Fibroblast of lung (primary cell): ENCODE results near the gene WWC2. TPM values are rescaled to one million over a fixed set of nuclear protein-coding genes. Genes with fewer than 3 reads are reported as not detected.

ENCODE experiments used
- DNase-seq, 2 donors: peaks; one replicate each; pipeline versions ENCODE4 v3.0.0 to v3.0.0-alpha.2; 2010; ENCODE audit warnings: low read depth in 2 of 2
- H2AFZ ChIP-seq: 2 replicates; pipeline ENCODE4 v1.5.1; 2012; ENCODE audit warnings: low read length, control low read depth, inconsistent platforms
- H3K27ac ChIP-seq: 2 replicates; pipeline ENCODE4 v1.5.1; 2011; ENCODE audit warnings: low read length, control low read depth; ENCODE audit not compliant: insufficient read depth
- H3K27me3 ChIP-seq: 2 replicates; pipeline ENCODE4 v1.5.1; 2011; ENCODE audit warnings: mild to moderate bottlenecking, low read length; ENCODE audit not compliant: control insufficient read depth, insufficient read depth
- H3K36me3 ChIP-seq: 2 replicates; pipeline ENCODE4 v1.5.1; 2011; ENCODE audit warnings: low read length; ENCODE audit not compliant: control insufficient read depth, insufficient read depth
- H3K4me1 ChIP-seq: 2 replicates; pipeline ENCODE4 v1.5.1; 2011; ENCODE audit warnings: low read length; ENCODE audit not compliant: control insufficient read depth, insufficient read depth; ENCODE audit errors: extremely low read depth
- H3K4me2 ChIP-seq: 2 replicates; pipeline ENCODE4 v1.5.1; 2011; ENCODE audit warnings: low read length, control low read depth; ENCODE audit not compliant: insufficient read depth; ENCODE audit errors: extremely low read depth
- H3K4me3 ChIP-seq, 4 experiments: fragments of 200-600 bp in 1 of 4; sonication (generic) in 1 of 4; replicated peaks in 1 of 4; 2 replicates each; pipeline ENCODE4 v1.5.1; 2011 to 2016; ENCODE audit warnings: low read length in 4 of 4, low read depth in 3 of 4, mild to moderate bottlenecking in 3 of 4, control low read depth in 2 of 4, inconsistent platforms in 1 of 4, mixed read lengths in 1 of 4; ENCODE audit not compliant: insufficient read depth in 1 of 4; ENCODE audit errors: control extremely low read depth in 1 of 4
- H3K79me2 ChIP-seq: 2 replicates; pipeline ENCODE4 v1.5.1; 2012; ENCODE audit warnings: mild to moderate bottlenecking, low read length, inconsistent platforms; ENCODE audit not compliant: control insufficient read depth, insufficient read depth
- H3K9ac ChIP-seq: 2 replicates; pipeline ENCODE4 v1.5.1; 2011; ENCODE audit warnings: mild to moderate bottlenecking, low read length, control low read depth; ENCODE audit not compliant: insufficient read depth
- H3K9me3 ChIP-seq: 2 replicates; pipeline ENCODE4 v1.5.1; 2012; ENCODE audit warnings: low read depth, low read length; ENCODE audit not compliant: control insufficient read depth, insufficient read depth
- H4K20me1 ChIP-seq: 2 replicates; pipeline ENCODE4 v1.5.1; 2011; ENCODE audit warnings: low read length; ENCODE audit not compliant: control insufficient read depth, insufficient read depth; ENCODE audit errors: extremely low read depth
- CTCF ChIP-seq, 2 donors: IDR thresholded peaks in 1 of 2; conservative IDR thresholded peaks in 1 of 2; 1 replicate in 1 of 2; 2 replicates in 1 of 2; pipeline ENCODE4 v1.5.1; 2011 to 2012; ENCODE audit warnings: low read length in 2 of 2, control low read depth in 1 of 2, inconsistent platforms in 1 of 2, low read depth in 1 of 2, mild to moderate bottlenecking in 1 of 2
- EZH2 ChIP-seq: IDR thresholded peaks from 2 replicates; pipeline ENCODE4 v1.5.1; 2012; ENCODE audit warnings: low read length, control low read depth, mild to moderate bottlenecking; ENCODE audit errors: missing control alignments
- polyA plus RNA-seq, 2 donors: library from polyadenylated mRNA; depleted of rRNA in 1 of 2; stranded (reverse) in 1 of 2; unstranded in 1 of 2; fragments of >200 nt; gene quantifications; 2 replicates each; pipeline ENCODE4 v1.2.1, GENCODE V29; 2011 to 2012; ENCODE audit warnings: missing spikeins in 1 of 2
- total RNA-seq: library from RNA; depleted of rRNA; stranded (reverse); fragments of >200 nt; gene quantifications from 2 replicates; pipeline ENCODE4 v1.2.1, GENCODE V29; 2014

Gene WWC2
- total and polyA plus RNA-seq, 2 donors (not counting 1 experiment from before 2014, with no cell fraction given), result 31.6 to 34.0 TPM

GRCh38 chr4:183256343-183256742, 157.3 kb downstream of the WWC2 start:
- Histone ChIP-seq H2AFZ (no peak overlapping the region), H3K4me3 (peak overlapping the region in 1 of 4 experiments; percentile 1), H4K20me1 (no peaks in the 10 kb centered on the region), H3K27ac (peak overlapping the region; percentile 35), H3K9ac (no peak overlapping the region), H3K4me1 (peaks cover 2% of the 10 kb centered on the region), H3K36me3 (peaks cover 6% of the 10 kb centered on the region), H3K9me3 (no peaks in the 10 kb centered on the region), H3K79me2 (no peaks in the 10 kb centered on the region), H3K4me2 (no peak overlapping the region), H3K27me3 (no peaks in the 10 kb centered on the region)
- DNase-seq, result peak in 1 of 2 donors; percentile 8
- TF ChIP-seq EZH2 (no peak), CTCF (conservative IDR thresholded peaks at IDR 0.05 in 1 of 2, IDR thresholded peaks at IDR 0.05 in 1 of 2; ENCODE audit: low read depth in 1 of 2, low read length in 2 of 2) (no peak)

GRCh38 chr4:183256756-183257385, 157.8 kb downstream of the WWC2 start:
- H3K4me3 ChIP-seq, result no peak overlapping the region
- H4K20me1 ChIP-seq, result no peaks in the 10 kb centered on the region
- no peak overlapping the region for H2AFZ ChIP-seq
- H3K9me3 ChIP-seq, result no peaks in the 10 kb centered on the region
- TF ChIP-seq CTCF (conservative IDR thresholded peaks at IDR 0.05 in 1 of 2, IDR thresholded peaks at IDR 0.05 in 1 of 2; ENCODE audit: low read depth in 1 of 2, low read length in 2 of 2) (peak; percentile 67 to 75), EZH2 (no peak)
- H3K4me2 ChIP-seq, result no peak overlapping the region
- peaks cover 2% of the 10 kb centered on the region for H3K4me1 ChIP-seq
- no peak overlapping the region for H3K27ac ChIP-seq
- peaks cover 6% of the 10 kb centered on the region for H3K36me3 ChIP-seq
- peak; percentile 37 to 59 for DNase-seq
- no peaks in the 10 kb centered on the region for H3K79me2 ChIP-seq
- H3K27me3 ChIP-seq, result no peaks in the 10 kb centered on the region
- H3K9ac ChIP-seq, result no peak overlapping the region

GRCh38 chr4:183257808-183258207, 158.8 kb downstream of the WWC2 start:
- Histone ChIP-seq H3K4me3 (no peak overlapping the region), H3K36me3 (peaks cover 6% of the 10 kb centered on the region), H3K27me3 (no peaks in the 10 kb centered on the region), H3K4me1 (peaks cover 4% of the 10 kb centered on the region), H3K79me2 (no peaks in the 10 kb centered on the region), H2AFZ (no peak overlapping the region), H3K9me3 (no peaks in the 10 kb centered on the region), H3K4me2 (no peak overlapping the region), H4K20me1 (no peaks in the 10 kb centered on the region), H3K9ac (no peak overlapping the region), H3K27ac (no peak overlapping the region)
- no peak for TF ChIP-seq CTCF (conservative IDR thresholded peaks at IDR 0.05 in 1 of 2, IDR thresholded peaks at IDR 0.05 in 1 of 2; ENCODE audit: low read depth in 1 of 2, low read length in 2 of 2)
- no peak for TF ChIP-seq EZH2
- no peak for DNase-seq
